K562 (cell line): ENCODE data around the gene CALHM1. TPM values are rescaled to one million over a fixed set of nuclear protein-coding genes. Genes with fewer than 3 reads are reported as not detected.

Source experiments
- ATAC-seq: fragments of 200-7000 bp; cut with Tn5 transposase; 3 replicates; pipeline ENCODE4 v1.9.1; 2020; ENCODE audit warnings: moderate library complexity
- BruUV-seq: library from RNA; stranded (reverse); fragments of 400-500 nt; replicated peaks from 2 replicates; lab custom pipeline; 2021; lab: Mats Ljungman, UMichigan
- CTCF ChIA-PET: fragments of 300-600 bp; formaldehyde crosslinking; extraction: SDS; loops from one replicate; lab custom pipeline; 2021; ENCODE audit warnings: low intra/inter-chr PET ratio; lab: Yijun Ruan, JAX
- POLR2A ChIA-PET: fragments of 300-600, 350-650 bp; sonication (Branson Sonifier 250); formaldehyde crosslinking; extraction: SDS; loops from one replicate; lab custom pipeline; 2021; ENCODE audit warnings: antibody characterized with exemption, inconsistent platforms; lab: Yijun Ruan, JAX
- DNase-seq, 4 experiments: peaks; one replicate each; pipeline versions ENCODE4 v3.0.0 to v3.0.0-alpha.2; 2011 to 2018; ENCODE audit warnings: low spot score in 3 of 4, mixed read lengths in 3 of 4; ENCODE audit errors: extremely low read depth in 1 of 4
- FAIRE-seq: peaks from 2 replicates; lab custom pipeline; 2011; peaks lifted over from hg19 to GRCh38; lab: Jason Lieb, UNC
- H2AFZ ChIP-seq: 2 replicates; pipeline ENCODE4 v1.6.0; 2011; ENCODE audit warnings: low read depth, low read length, control low read depth, inconsistent platforms
- H3K27ac ChIP-seq: fragments of 200-600 bp; 3 replicates; pipeline ENCODE4 v1.8.0; 2011; ENCODE audit warnings: low read depth, mild to moderate bottlenecking, control low read depth, inconsistent platforms, low read length, moderate library complexity, mixed read lengths; ENCODE audit errors: extremely low read depth
- H3K27me3 ChIP-seq, 2 experiments: fragments of 300-600 bp in 1 of 2; 2 replicates in 1 of 2; 3 replicates in 1 of 2; pipeline versions ENCODE4 v1.6.0 to v1.8.0; 2011; ENCODE audit warnings: inconsistent platforms in 2 of 2, low read length in 2 of 2, mild to moderate bottlenecking in 1 of 2, mixed read lengths in 1 of 2, moderate library complexity in 1 of 2; ENCODE audit not compliant: control insufficient read depth in 2 of 2, insufficient read depth in 2 of 2
- H3K36me3 ChIP-seq: fragments of 300-600 bp; 3 replicates; pipeline ENCODE4 v1.8.0; 2011; ENCODE audit warnings: mild to moderate bottlenecking, low read length, inconsistent platforms; ENCODE audit not compliant: control insufficient read depth, insufficient read depth
- H3K4me1 ChIP-seq, 2 experiments: fragments of 200-600 bp in 1 of 2; replicated peaks in 1 of 2; 2 replicates in 1 of 2; 3 replicates in 1 of 2; pipeline versions ENCODE4 v1.5.1 to v1.8.0; 2011; ENCODE audit warnings: inconsistent platforms in 2 of 2, low read length in 2 of 2, mild to moderate bottlenecking in 1 of 2, mixed read lengths in 1 of 2, moderate library complexity in 1 of 2; ENCODE audit not compliant: control insufficient read depth in 2 of 2, insufficient read depth in 2 of 2
- H3K4me2 ChIP-seq: 2 replicates; pipeline ENCODE4 v1.6.1; 2011; ENCODE audit warnings: low read length, control low read depth, inconsistent platforms, mixed read lengths; ENCODE audit not compliant: insufficient read depth
- H3K4me3 ChIP-seq: fragments of 200-600 bp; sonication (generic), shearing (Covaris generic); 2 replicates; pipeline ENCODE4 v1.5.1; 2016; ENCODE audit warnings: control low read depth, inconsistent platforms
- H3K79me2 ChIP-seq: fragments of 200-600 bp; 3 replicates; pipeline ENCODE4 v1.8.0; 2011; ENCODE audit warnings: low read length, inconsistent platforms; ENCODE audit not compliant: control insufficient read depth, insufficient read depth
- H3K9ac ChIP-seq, 2 experiments: 2 replicates each; pipeline versions ENCODE4 v1.6.0 to v1.6.1; 2011; ENCODE audit warnings: low read depth in 2 of 2, low read length in 2 of 2, control low read depth in 1 of 2, inconsistent platforms in 1 of 2, mild to moderate bottlenecking in 1 of 2, mixed read lengths in 1 of 2; ENCODE audit not compliant: insufficient read depth in 1 of 2
- H3K9me1 ChIP-seq: one replicate; pipeline ENCODE4 v1.6.0; 2011; ENCODE audit warnings: inconsistent platforms, mild to moderate bottlenecking, low read length, moderate library complexity; ENCODE audit not compliant: control insufficient read depth, insufficient read depth
- H3K9me3 ChIP-seq: replicated peaks from 2 replicates; pipeline ENCODE4 v1.5.1; 2011; ENCODE audit warnings: low read depth, low read length, inconsistent platforms; ENCODE audit not compliant: control insufficient read depth, insufficient read depth
- H4K20me1 ChIP-seq: replicated peaks from 2 replicates; pipeline ENCODE4 v1.6.1; 2011; ENCODE audit warnings: low read length, inconsistent platforms, mixed read lengths; ENCODE audit not compliant: control insufficient read depth, insufficient read depth
- AFF4 ChIP-seq: sonication (generic); formaldehyde crosslinking; IDR thresholded peaks from 2 replicates; pipeline ENCODE4 v1.8.0; 2023; ENCODE audit warnings: mild to moderate bottlenecking, missing genetic modification reagents
- ELF2 ChIP-seq: fragments of 250-450 bp; sonication (Bioruptor Pico); IDR thresholded peaks from 2 replicates; pipeline ENCODE4 v1.5.0; 2021; ENCODE audit warnings: mild to moderate bottlenecking
- GATAD2B ChIP-seq: fragments of 450-650 bp; IDR thresholded peaks from 2 replicates; pipeline ENCODE4 v1.6.1; 2017; ENCODE audit warnings: mild to moderate bottlenecking, borderline replicate concordance
- JUNB ChIP-seq: fragments of 450-650 bp; formaldehyde crosslinking; conservative IDR thresholded peaks from 2 replicates; pipeline ENCODE4 v1.4.0; 2020; ENCODE audit warnings: mild to moderate bottlenecking
- JUND ChIP-seq, 2 experiments: IDR thresholded peaks; 2 replicates in 1 of 2; 3 replicates in 1 of 2; pipeline ENCODE4 v1.6.1; 2011; ENCODE audit warnings: borderline replicate concordance in 2 of 2, low read depth in 2 of 2, low read length in 2 of 2, improper control_type of control experiment in 1 of 2, missing biosample characterization in 1 of 2, missing genetic modification characterization in 1 of 2, missing genetic modification reagents in 1 of 2
- MYC ChIP-seq, 2 experiments: fragments of 250-450 bp in 1 of 2; sonication (Bioruptor Pico) in 1 of 2; IDR thresholded peaks; 2 replicates each; pipeline versions ENCODE4 v1.5.1 to v1.6.1; 2012 to 2021; ENCODE audit warnings: low read depth in 2 of 2, borderline replicate concordance in 1 of 2, improper control_type of control experiment in 1 of 2, low read length in 1 of 2, mild to moderate bottlenecking in 1 of 2, moderate library complexity in 1 of 2
- PURB ChIP-seq: sonication (generic); formaldehyde crosslinking; IDR thresholded peaks from 2 replicates; pipeline ENCODE4 v1.9.0; 2021; ENCODE audit warnings: low read depth, mild to moderate bottlenecking, missing genetic modification reagents
- RCOR1 ChIP-seq, 2 experiments: IDR thresholded peaks; 2 replicates each; pipeline ENCODE4 v1.6.1; 2012; ENCODE audit warnings: low read depth in 2 of 2, low read length in 2 of 2, borderline replicate concordance in 1 of 2, improper control_type of control experiment in 1 of 2
- SAP30 ChIP-seq: fragments of 200-600 bp; sonication (generic); IDR thresholded peaks from 2 replicates; pipeline ENCODE4 v1.6.1; 2012; ENCODE audit warnings: borderline replicate concordance, low read depth, mild to moderate bottlenecking, moderate library complexity, low read length, control low read depth, inconsistent platforms; ENCODE audit not compliant: insufficient read depth, poor library complexity, severe bottlenecking
- SMARCC2 ChIP-seq: fragments of 450-650 bp; IDR thresholded peaks from 2 replicates; pipeline ENCODE4 v1.6.1; 2017; ENCODE audit warnings: antibody characterized with exemption, moderate library complexity, mild to moderate bottlenecking, low read depth
- ZNF24 ChIP-seq: fragments of 450-650 bp; IDR thresholded peaks from 2 replicates; pipeline ENCODE4 v1.6.1; 2016
- WGBS: fragments of 100-300 bp; shearing (Covaris generic); methylation state at CpG from one replicate; pipeline ENCODE4 v1.1.6; 2016; ENCODE audit warnings: low coverage, mixed read lengths; ENCODE audit not compliant: insufficient coverage; ENCODE audit errors: missing lambda C conversion rate; 5-methylcytosine and 5-hydroxymethylcytosine counted together
- in situ Hi-C: fragments of 300-500 bp; cut with MboI; formaldehyde crosslinking; loops from 4 replicates; pipeline ENCODE4 v1.15.0; 2018; ENCODE audit warnings: inconsistent platforms, mixed read lengths
- intact Hi-C: fragments of 100-400 bp; cut with micrococcal nuclease; formaldehyde crosslinking; loops from 2 replicates; pipeline ENCODE4 v1.14.2; 2022
- polyA plus RNA-seq, 8 experiments: library from polyadenylated mRNA; depleted of rRNA in 4 of 8; stranded (reverse) in 5 of 8; unstranded in 3 of 8; fragments of >200 nt; fragmentation: Nextera tagmentation in 2 of 8; fragmentation: Illumina TruSeq in 1 of 8; extraction: Ambion mirVana in 2 of 8; extraction: Trizol in 1 of 8; gene quantifications; 2 replicates each; pipeline versions ENCODE4 v1.2.1 to v1.2.3, GENCODE V29; 2011 to 2014; ENCODE audit warnings: inconsistent platforms in 1 of 8, missing spikeins in 1 of 8
- total RNA-seq, 7 experiments: library from RNA; depleted of rRNA in 6 of 7; stranded (reverse); fragments of >200 nt in 6 of 7; fragmentation: Illumina TruSeq in 2 of 7; extraction: Trizol in 2 of 7; gene quantifications; 2 replicates each; pipeline versions ENCODE4 v1.2.1 to v1.2.3, GENCODE V29; 2011 to 2021; ENCODE audit warnings: low replicate concordance in 1 of 7
- TF ChIP-seq, protein P1 (sequence below): fragments of 250-450 bp; sonication (Bioruptor Pico); IDR thresholded peaks from 2 replicates; pipeline ENCODE4 v1.8.0; 2022; ENCODE audit warnings: moderate library complexity, mild to moderate bottlenecking, inconsistent platforms
- TF ChIP-seq, protein P2 (sequence below): fragments of 250-450 bp; sonication (Bioruptor Pico); IDR thresholded peaks from 2 replicates; pipeline ENCODE4 v1.4.0; 2020; ENCODE audit warnings: mild to moderate bottlenecking, moderate library complexity, borderline replicate concordance

The CALHM1 gene
- total and polyA plus RNA-seq, 9 of the 15 experiments (the other 6 are each of a cell fraction or from before 2014, with no cell fraction given) = 0.03 TPM; not detected in 8

DNA sequence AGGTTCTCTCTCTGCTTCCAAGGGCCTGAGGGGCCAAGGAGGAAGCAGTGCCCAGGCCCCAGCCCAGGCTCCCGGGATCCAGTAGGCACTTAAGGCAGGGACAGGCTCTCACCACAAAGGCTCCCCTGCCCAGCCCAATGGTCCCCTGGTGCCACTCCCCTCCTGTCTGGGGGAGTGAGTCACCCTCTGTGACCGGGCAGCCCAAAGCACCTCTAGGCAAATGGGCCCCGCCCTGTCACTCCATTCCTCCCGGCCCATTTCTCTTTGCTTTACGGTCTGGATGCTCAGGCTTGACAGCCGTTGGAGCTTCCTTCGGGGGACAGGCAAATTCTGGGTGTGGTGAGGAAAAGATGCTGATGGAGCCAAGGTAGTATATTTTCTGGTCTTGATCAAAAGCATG lies 20.4 kb upstream of the CALHM1 start, which contains the start of gene CALHM3 (continued):
- TF ChIP-seq RCOR1 (IDR thresholded peaks at IDR 0.05; ENCODE audit: borderline replicate concordance in 1 of 2, low read depth in 2 of 2, low read length in 2 of 2) (no peak), JUND (IDR thresholded peaks at IDR 0.05; ENCODE audit: borderline replicate concordance, low read depth, low read length) (peak; percentile 50; the same call in 1 of the 2 replicates), JUND (tag; IDR thresholded peaks at IDR 0.05; ENCODE audit: borderline replicate concordance, low read depth, low read length) (no peak)

DNA sequence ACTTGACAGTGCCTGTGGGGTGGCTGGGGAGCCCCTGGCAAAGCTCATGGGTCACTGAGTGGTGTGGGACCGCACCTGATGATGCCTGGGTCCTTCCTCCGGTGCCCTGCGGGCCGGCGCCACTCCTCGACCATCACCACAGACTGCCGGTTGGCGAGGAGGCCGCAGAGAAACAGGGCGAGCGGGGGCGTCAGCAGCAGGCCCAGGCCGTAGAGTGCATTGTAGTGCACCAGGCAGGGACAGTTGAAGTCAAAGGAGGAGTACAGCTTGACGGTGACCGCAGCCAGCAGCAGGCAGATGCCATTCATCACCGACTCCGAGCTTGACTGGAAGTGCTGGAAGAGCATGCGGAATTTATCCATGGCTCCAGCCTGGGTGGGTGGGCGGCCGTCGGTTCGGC lies 20.0 kb upstream of the CALHM1 start:
- no peak overlapping the region for H2AFZ ChIP-seq
- intact Hi-C loops (no loop called here), in situ Hi-C loops (loop anchor here (5.0 kb wide), 1 partner anchor 66 kb away; no protein-coding TSS in a partner anchor)
- H3K27me3 ChIP-seq = no peaks in the 10 kb centered on the region
- ATAC-seq = no peak
- peaks cover 0 to 14% of the 10 kb centered on the region in 2 experiments; a peak in 2 of 5 replicates for H3K4me1 ChIP-seq
- H3K9ac ChIP-seq = no peak overlapping the region
- no peaks in the 10 kb centered on the region for H3K9me3 ChIP-seq
- H3K4me3 ChIP-seq = no peak overlapping the region
- H3K36me3 ChIP-seq = no peaks in the 10 kb centered on the region
- BruUV-seq = no TSS peak
- no peak overlapping the region for H3K27ac ChIP-seq
- ChIA-PET CTCF (no interaction called here), POLR2A (interaction anchor here (0.9 kb wide), 1 partner anchor 12 kb away, joined by 3 read pairs; no protein-coding TSS in a partner anchor)
- no peaks in the 10 kb centered on the region for H3K79me2 ChIP-seq
- FAIRE-seq = no peak
- H3K4me2 ChIP-seq = no peak overlapping the region
- WGBS = 63% methylated on average over 15 of the region's 22 CpGs
- no peaks in the 10 kb centered on the region for H3K9me1 ChIP-seq
- DNase-seq = no peak
- no peaks in the 10 kb centered on the region for H4K20me1 ChIP-seq
- TF ChIP-seq, protein P1, sequence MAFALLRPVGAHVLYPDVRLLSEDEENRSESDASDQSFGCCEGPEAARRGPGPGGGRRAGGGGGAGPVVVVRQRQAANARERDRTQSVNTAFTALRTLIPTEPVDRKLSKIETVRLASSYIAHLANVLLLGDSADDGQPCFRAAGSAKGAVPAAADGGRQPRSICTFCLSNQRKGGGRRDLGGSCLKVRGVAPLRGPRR (CRISPR knock-in tag) = no peak
- TF ChIP-seq ZNF24 (no peak), ELF2 (CRISPR knock-in tag) (no peak), AFF4 (CRISPR knock-in tag) (no peak), GATAD2B (no peak), SAP30 (no peak), JUNB (no peak), PURB (CRISPR knock-in tag) (no peak), SMARCC2 (no peak), MYC (IDR thresholded peaks at IDR 0.05; ENCODE audit: low read depth, low read length) (no peak), MYC (CRISPR knock-in tag; IDR thresholded peaks at IDR 0.05; ENCODE audit: borderline replicate concordance, low read depth) (no peak)
- TF ChIP-seq, protein P2, sequence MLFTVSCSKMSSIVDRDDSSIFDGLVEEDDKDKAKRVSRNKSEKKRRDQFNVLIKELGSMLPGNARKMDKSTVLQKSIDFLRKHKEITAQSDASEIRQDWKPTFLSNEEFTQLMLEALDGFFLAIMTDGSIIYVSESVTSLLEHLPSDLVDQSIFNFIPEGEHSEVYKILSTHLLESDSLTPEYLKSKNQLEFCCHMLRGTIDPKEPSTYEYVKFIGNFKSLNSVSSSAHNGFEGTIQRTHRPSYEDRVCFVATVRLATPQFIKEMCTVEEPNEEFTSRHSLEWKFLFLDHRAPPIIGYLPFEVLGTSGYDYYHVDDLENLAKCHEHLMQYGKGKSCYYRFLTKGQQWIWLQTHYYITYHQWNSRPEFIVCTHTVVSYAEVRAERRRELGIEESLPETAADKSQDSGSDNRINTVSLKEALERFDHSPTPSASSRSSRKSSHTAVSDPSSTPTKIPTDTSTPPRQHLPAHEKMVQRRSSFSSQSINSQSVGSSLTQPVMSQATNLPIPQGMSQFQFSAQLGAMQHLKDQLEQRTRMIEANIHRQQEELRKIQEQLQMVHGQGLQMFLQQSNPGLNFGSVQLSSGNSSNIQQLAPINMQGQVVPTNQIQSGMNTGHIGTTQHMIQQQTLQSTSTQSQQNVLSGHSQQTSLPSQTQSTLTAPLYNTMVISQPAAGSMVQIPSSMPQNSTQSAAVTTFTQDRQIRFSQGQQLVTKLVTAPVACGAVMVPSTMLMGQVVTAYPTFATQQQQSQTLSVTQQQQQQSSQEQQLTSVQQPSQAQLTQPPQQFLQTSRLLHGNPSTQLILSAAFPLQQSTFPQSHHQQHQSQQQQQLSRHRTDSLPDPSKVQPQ (CRISPR knock-in tag) = no peak
